ENCODE measurements around the gene BMPER. TPM values are rescaled to one million over a fixed set of nuclear protein-coding genes. Genes with fewer than 3 reads are reported as not detected.
A peak's percentile ranks its signal among the peaks of the same experiment; 100 is the strongest.

BMPER gene
- total RNA-seq, 6 experiments from 2014 or later = 9.4 to 13.5 (median 11.1) TPM

DNA sequence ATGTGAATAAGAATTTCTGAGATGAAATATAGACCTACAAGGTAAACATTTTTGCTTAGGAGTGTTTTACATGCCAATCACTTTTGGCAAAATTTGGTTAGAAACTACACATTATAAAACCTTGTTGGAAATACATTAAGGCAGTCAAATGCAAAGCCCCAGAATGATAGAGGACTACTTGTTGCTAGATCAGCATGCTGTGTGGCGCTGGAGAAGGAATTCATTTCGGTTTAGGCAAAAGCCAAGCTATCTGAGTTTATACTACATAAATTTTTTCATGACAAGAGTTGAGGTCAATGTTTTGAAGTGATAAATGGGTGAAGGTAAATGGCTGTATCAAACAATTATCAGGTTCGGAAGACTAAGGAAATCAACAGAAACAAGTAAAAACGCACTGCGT, 2.3 kb downstream of the BMPER start:
- Mint-ChIP-seq H3K9me3 (no peaks in the 10 kb centered on the region), H3K36me3 (ENCODE audit: low read depth) (peaks cover 12% of the 10 kb centered on the region), H3K4me1 (ENCODE audit: low read depth) (peaks cover 39% of the 10 kb centered on the region), H3K27me3 (ENCODE audit: insufficient read depth) (no peaks in the 10 kb centered on the region; the same call in 1 of the 2 replicates), H3K27ac (no peak overlapping the region), H3K4me3 (no peak overlapping the region)
- TF ChIP-seq, protein P1, sequence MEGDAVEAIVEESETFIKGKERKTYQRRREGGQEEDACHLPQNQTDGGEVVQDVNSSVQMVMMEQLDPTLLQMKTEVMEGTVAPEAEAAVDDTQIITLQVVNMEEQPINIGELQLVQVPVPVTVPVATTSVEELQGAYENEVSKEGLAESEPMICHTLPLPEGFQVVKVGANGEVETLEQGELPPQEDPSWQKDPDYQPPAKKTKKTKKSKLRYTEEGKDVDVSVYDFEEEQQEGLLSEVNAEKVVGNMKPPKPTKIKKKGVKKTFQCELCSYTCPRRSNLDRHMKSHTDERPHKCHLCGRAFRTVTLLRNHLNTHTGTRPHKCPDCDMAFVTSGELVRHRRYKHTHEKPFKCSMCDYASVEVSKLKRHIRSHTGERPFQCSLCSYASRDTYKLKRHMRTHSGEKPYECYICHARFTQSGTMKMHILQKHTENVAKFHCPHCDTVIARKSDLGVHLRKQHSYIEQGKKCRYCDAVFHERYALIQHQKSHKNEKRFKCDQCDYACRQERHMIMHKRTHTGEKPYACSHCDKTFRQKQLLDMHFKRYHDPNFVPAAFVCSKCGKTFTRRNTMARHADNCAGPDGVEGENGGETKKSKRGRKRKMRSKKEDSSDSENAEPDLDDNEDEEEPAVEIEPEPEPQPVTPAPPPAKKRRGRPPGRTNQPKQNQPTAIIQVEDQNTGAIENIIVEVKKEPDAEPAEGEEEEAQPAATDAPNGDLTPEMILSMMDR (IDR thresholded peaks at IDR 0.05) = no peak; the same call in 1 of the 2 replicates
- no peak for DNase-seq

DNA sequence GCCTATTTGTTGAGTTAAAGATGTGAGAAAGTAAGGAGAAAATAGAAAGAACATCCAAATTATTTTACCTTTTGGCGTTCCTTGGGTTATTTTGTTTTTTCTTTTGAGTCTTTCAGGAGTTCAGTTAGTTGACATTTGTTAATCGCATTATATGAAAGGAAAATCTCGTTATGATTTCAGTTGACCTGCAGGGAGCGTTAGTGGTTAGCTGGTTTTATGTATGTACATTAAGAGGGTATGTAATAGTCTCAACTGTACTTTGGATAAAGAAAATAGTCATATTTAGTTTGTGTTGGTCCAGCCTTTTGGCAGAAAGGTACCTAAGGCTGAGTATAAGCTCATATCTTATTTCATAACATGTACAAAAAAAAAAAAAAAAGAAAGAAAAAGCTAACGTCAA, 4.0 kb downstream of the BMPER start:
- Mint-ChIP-seq H3K27ac (no peak overlapping the region), H3K27me3 (ENCODE audit: insufficient read depth) (no peaks in the 10 kb centered on the region; the same call in none of the 2 replicates), H3K9me3 (no peaks in the 10 kb centered on the region), H3K36me3 (ENCODE audit: low read depth) (peaks cover 23% of the 10 kb centered on the region), H3K4me1 (ENCODE audit: low read depth) (peaks cover 22% of the 10 kb centered on the region), H3K4me3 (no peak overlapping the region)
- DNase-seq = no peak
- TF ChIP-seq, protein P1 (IDR thresholded peaks at IDR 0.05) = 0 out of 2 replicates have a peak, but pooled peaks have one; percentile 11

GRCh38 chr7:33909755-33910154, 4.4 kb downstream of the BMPER start:
- Mint-ChIP-seq H3K27ac (no peak overlapping the region), H3K9me3 (no peaks in the 10 kb centered on the region), H3K27me3 (ENCODE audit: insufficient read depth) (no peaks in the 10 kb centered on the region; the same call in 1 of the 2 replicates), H3K36me3 (ENCODE audit: low read depth) (peaks cover 27% of the 10 kb centered on the region), H3K4me3 (no peak overlapping the region), H3K4me1 (ENCODE audit: low read depth) (peaks cover 22% of the 10 kb centered on the region)
- TF ChIP-seq, protein P1 (IDR thresholded peaks at IDR 0.05) = no peak
- no peak for DNase-seq

- Mint-ChIP-seq H3K4me1 (ENCODE audit: low read depth) (peaks cover 22% of the 10 kb centered on the region), H3K27ac (no peak overlapping the region), H3K36me3 (ENCODE audit: low read depth) (peaks cover 28% of the 10 kb centered on the region), H3K27me3 (ENCODE audit: insufficient read depth) (no peaks in the 10 kb centered on the region; the same call in 1 of the 2 replicates), H3K4me3 (no peak overlapping the region), H3K9me3 (no peaks in the 10 kb centered on the region)
- no peak for DNase-seq
- TF ChIP-seq, protein P1 (IDR thresholded peaks at IDR 0.05) = no peak
These were observed 5.4 kb downstream of the BMPER start for GRCh38 chr7:33910756-33911155.

- no peaks in the 10 kb centered on the region; the same call in 1 of the 2 replicates for H3K27me3 Mint-ChIP-seq (ENCODE audit: insufficient read depth)
- peak; percentile 47 for DNase-seq
- H3K9me3 Mint-ChIP-seq = no peaks in the 10 kb centered on the region
- H3K27ac Mint-ChIP-seq = no peak overlapping the region
- peaks cover 27% of the 10 kb centered on the region for H3K36me3 Mint-ChIP-seq (ENCODE audit: low read depth)
- peaks cover 11% of the 10 kb centered on the region for H3K4me1 Mint-ChIP-seq (ENCODE audit: low read depth)
- TF ChIP-seq, protein P1 (IDR thresholded peaks at IDR 0.05) = no peak
- H3K4me3 Mint-ChIP-seq = no peak overlapping the region
These were observed 11.2 kb downstream of the BMPER start for GRCh38 chr7:33916357-33917081.
